Stimulated activated CD8-positive, alpha-beta memory T cell treated with anti-CD3 and anti-CD28 coated beads, Interleukin-7, amount 100 ng/mL, for 4 hours (primary cell): Measurements from ENCODE around the gene ARL9.

ENCODE experiments used
- DNase-seq, 2 donors: peaks; one replicate each; pipeline ENCODE4 v3.0.0-alpha.2; 2020; ENCODE audit warnings: low read depth in 2 of 2

The ARL9 gene

GRCh38 chr4:56531149-56531770, 25.7 kb downstream of the ARL9 start:
- no peak for DNase-seq

- DNase-seq: no peak
Observed at GRCh38 chr4:56531823-56532222, 26.2 kb downstream of the ARL9 start.

- no peak for DNase-seq
Observed at GRCh38 chr4:56532239-56532638, 26.6 kb downstream of the ARL9 start.

GRCh38 chr4:56535915-56536314, 30.3 kb downstream of the ARL9 start:
- DNase-seq: no peak

- no peak for DNase-seq
Observed at GRCh38 chr4:56537147-56537546, 31.6 kb downstream of the ARL9 start.

- no peak for DNase-seq
Observed at GRCh38 chr4:56540826-56541225, 35.2 kb downstream of the ARL9 start.

GRCh38 chr4:56544573-56545131, 39.1 kb downstream of the ARL9 start:
- DNase-seq: peak; percentile 58 to 76

- no peak for DNase-seq
Observed at GRCh38 chr4:56550642-56551041, 45.1 kb downstream of the ARL9 start.

- DNase-seq: no peak
Observed at GRCh38 chr4:56551516-56551915, 45.9 kb downstream of the ARL9 start.

GRCh38 chr4:56552273-56552672, 46.7 kb downstream of the ARL9 start:
- no peak for DNase-seq

GRCh38 chr4:56570041-56570440, 64.5 kb downstream of the ARL9 start:
- no peak for DNase-seq
